Activated B cell treated with CpG ODN at 0.5 μM for 24 hours (primary cell): ENCODE results near the gene CCL28. TPM values are rescaled to one million over a fixed set of nuclear protein-coding genes. Genes with fewer than 3 reads are reported as not detected.
"Not testable (repeated sequence)": the region's sequence is repeated elsewhere in the genome, so short reads cannot be mapped to it uniquely, and the experiment has no call there.

ENCODE experiments used
- ATAC-seq: fragments of 200-7000 bp; cut with Tn5 transposase; one replicate; pipeline ENCODE4 v1.10.0; 2021; ENCODE audit warnings: low read depth, mild to moderate bottlenecking, moderate library complexity
- CTCF ChIA-PET: fragments of 350-600 bp; sonication (Branson Sonifier 250); formaldehyde crosslinking; loops from one replicate; lab custom pipeline; 2021; ENCODE audit warnings: antibody characterized with exemption; lab: Charles Lee
- POLR2A ChIA-PET: fragments of 350-600 bp; sonication (Branson Sonifier 250); formaldehyde crosslinking; loops from one replicate; lab custom pipeline; 2021; ENCODE audit warnings: antibody characterized with exemption; lab: Charles Lee
- DNase-seq: peaks from one replicate; pipeline ENCODE4 v3.0.0; 2022
- H3K27ac Mint-ChIP-seq: one replicate; pipeline ENCODE4 v1.8.0; 2020; ENCODE audit warnings: mixed read lengths
- H3K27me3 Mint-ChIP-seq: one replicate; pipeline ENCODE4 v1.8.0; 2021; ENCODE audit warnings: mixed read lengths
- H3K36me3 Mint-ChIP-seq: one replicate; pipeline ENCODE4 v1.8.0; 2021; ENCODE audit warnings: low read depth, mixed read lengths
- H3K4me1 Mint-ChIP-seq: one replicate; pipeline ENCODE4 v1.8.0; 2021; ENCODE audit warnings: mixed read lengths
- H3K4me3 Mint-ChIP-seq: one replicate; pipeline ENCODE4 v1.8.0; 2020; ENCODE audit warnings: mild to moderate bottlenecking, mixed read lengths
- H3K9me3 Mint-ChIP-seq: one replicate; pipeline ENCODE4 v1.8.0; 2020; ENCODE audit warnings: mixed read lengths
- intact Hi-C: fragments of 100-400 bp; cut with micrococcal nuclease; formaldehyde crosslinking; loops from one replicate; pipeline ENCODE4 v1.15.1; 2024
- total RNA-seq: library from RNA; stranded (reverse); gene quantifications from 2 replicates; pipeline ENCODE4 v1.2.3, GENCODE V29; 2022
- TF ChIP-seq, protein P1 (sequence below): fragments of 200-600 bp; IDR thresholded peaks from one replicate; pipeline ENCODE4 v1.8.0; 2022; ENCODE audit warnings: antibody characterized with exemption, mild to moderate bottlenecking

CCL28 gene
- total RNA-seq, 1 donor from 2014 or later = 11.6 TPM

DNA sequence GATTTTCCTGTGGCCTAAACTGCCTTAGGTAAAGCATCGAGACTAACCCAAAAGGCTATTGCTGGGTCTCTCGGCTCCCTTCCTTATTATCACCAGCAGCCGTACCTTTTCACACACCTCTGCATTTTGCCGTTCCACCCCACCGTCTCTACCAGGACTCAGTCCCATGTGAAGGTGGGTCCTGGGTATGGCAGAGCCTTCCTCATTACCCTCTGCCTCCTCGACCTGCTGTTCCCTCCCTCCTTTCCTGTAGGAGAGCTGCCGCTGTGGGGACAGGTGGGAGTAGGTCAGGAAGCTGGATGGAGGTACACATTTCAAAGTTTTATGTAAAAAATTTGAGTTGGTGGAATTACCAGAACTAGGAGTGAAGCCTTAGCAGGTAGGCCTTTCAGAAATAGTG is 1.8 kb downstream of the CCL28 start:
- ATAC-seq = no peak
- ChIA-PET CTCF (no interaction called here), POLR2A (no interaction called here)
- Mint-ChIP-seq H3K36me3 (no peaks in the 10 kb centered on the region), H3K27me3 (no peaks in the 10 kb centered on the region), H3K4me3 (no peak overlapping the region), H3K9me3 (peaks cover 6% of the 10 kb centered on the region), H3K4me1 (no peaks in the 10 kb centered on the region), H3K27ac (no peak overlapping the region)
- DNase-seq = no peak
- TF ChIP-seq, protein P1, sequence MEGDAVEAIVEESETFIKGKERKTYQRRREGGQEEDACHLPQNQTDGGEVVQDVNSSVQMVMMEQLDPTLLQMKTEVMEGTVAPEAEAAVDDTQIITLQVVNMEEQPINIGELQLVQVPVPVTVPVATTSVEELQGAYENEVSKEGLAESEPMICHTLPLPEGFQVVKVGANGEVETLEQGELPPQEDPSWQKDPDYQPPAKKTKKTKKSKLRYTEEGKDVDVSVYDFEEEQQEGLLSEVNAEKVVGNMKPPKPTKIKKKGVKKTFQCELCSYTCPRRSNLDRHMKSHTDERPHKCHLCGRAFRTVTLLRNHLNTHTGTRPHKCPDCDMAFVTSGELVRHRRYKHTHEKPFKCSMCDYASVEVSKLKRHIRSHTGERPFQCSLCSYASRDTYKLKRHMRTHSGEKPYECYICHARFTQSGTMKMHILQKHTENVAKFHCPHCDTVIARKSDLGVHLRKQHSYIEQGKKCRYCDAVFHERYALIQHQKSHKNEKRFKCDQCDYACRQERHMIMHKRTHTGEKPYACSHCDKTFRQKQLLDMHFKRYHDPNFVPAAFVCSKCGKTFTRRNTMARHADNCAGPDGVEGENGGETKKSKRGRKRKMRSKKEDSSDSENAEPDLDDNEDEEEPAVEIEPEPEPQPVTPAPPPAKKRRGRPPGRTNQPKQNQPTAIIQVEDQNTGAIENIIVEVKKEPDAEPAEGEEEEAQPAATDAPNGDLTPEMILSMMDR = no peak
- intact Hi-C loops = no loop called here

DNA sequence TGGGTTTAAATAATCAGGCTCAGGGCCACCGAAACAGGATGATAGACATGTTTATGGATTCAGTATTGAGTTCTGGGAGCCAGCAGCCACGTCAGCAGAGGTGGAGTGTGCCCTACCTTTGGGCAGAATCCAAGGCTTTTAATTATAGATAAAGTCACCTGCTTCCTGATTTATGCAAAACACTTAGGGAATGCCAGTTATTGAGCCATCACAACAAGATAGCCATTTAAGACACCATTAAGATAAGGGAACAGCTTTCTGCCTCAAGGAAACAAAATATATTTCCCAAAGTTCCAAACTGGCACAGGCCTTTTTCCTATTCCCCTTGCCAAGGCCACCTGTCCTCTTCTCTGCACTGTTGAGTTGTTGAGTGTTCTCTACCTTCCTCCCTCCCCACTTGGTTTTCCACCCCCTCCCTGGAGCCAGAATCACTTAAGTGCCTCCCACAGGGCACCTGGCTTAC is 2.4 kb downstream of the CCL28 start:
- no peaks in the 10 kb centered on the region for H3K36me3 Mint-ChIP-seq
- ChIA-PET POLR2A (no interaction called here), CTCF (no interaction called here)
- intact Hi-C loops = no loop called here
- ATAC-seq = no peak
- TF ChIP-seq, protein P1 = no peak
- no peaks in the 10 kb centered on the region for H3K4me1 Mint-ChIP-seq
- H3K27me3 Mint-ChIP-seq = no peaks in the 10 kb centered on the region
- H3K4me3 Mint-ChIP-seq = no peak overlapping the region
- no peak for DNase-seq
- H3K9me3 Mint-ChIP-seq = peaks cover 11% of the 10 kb centered on the region
- H3K27ac Mint-ChIP-seq = no peak overlapping the region

DNA sequence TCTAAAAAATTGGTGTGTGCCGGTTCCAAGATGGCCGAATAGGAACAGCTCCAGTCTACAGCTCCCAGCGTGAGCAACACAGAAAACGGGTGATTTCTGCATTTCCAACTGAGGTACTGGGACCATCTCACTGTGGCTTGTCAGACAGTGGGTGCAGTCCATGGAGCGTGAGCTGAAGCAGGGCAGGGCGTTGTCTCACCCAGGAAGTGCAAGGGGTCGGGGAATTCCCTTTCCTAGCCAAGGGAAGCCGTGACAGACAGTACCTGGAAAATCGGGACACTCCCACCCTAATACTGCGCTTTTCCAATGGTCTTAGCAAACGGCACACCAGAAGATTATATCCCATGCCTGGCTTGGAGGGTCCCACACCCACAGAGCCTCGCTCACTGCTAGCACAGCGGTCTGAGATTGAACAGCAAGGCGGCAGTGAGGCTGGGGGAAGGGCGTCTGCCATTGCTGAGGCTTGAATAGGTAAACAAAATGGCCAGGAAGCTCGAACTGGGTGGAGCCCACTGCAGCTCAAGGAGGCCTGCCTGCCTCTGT is 9.6 kb downstream of the CCL28 start:
- peaks cover 11% of the 10 kb centered on the region for H3K9me3 Mint-ChIP-seq
- H3K27me3 Mint-ChIP-seq, H3K36me3 Mint-ChIP-seq, CTCF ChIA-PET, H3K27ac Mint-ChIP-seq, ATAC-seq, intact Hi-C loops, H3K4me1 Mint-ChIP-seq, H3K4me3 Mint-ChIP-seq, DNase-seq, POLR2A ChIA-PET: not testable (repeated sequence)

DNA sequence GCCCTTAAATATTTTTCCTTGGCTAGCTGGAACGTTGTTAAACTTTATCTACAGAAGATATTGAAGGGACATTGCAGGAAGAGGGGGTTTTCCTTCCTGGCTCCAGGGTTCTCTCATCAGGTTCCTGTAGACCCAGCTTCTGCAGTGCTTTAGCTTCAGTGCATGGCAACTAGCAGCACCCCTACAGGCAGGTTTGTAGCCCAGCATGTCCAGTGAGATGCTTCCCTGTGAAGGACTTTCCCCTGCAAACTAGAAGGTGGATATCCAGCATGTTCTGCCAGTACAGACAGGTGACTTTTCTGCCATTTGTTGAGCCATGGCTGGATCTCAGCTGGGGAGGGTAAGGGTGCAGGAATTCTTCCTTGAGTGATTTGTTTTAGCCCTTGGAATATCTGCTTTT is 10.4 kb downstream of the CCL28 start:
- ChIA-PET POLR2A (no interaction called here), CTCF (no interaction called here)
- Mint-ChIP-seq H3K27me3 (peaks cover 4% of the 10 kb centered on the region), H3K4me3 (no peak overlapping the region), H3K9me3 (peaks cover 9% of the 10 kb centered on the region), H3K4me1 (peaks cover 4% of the 10 kb centered on the region), H3K27ac (no peak overlapping the region), H3K36me3 (peaks cover under 1% of the 10 kb centered on the region)
- TF ChIP-seq, protein P1 = no peak
- ATAC-seq = no peak
- intact Hi-C loops = no loop called here
- DNase-seq = no peak

DNA sequence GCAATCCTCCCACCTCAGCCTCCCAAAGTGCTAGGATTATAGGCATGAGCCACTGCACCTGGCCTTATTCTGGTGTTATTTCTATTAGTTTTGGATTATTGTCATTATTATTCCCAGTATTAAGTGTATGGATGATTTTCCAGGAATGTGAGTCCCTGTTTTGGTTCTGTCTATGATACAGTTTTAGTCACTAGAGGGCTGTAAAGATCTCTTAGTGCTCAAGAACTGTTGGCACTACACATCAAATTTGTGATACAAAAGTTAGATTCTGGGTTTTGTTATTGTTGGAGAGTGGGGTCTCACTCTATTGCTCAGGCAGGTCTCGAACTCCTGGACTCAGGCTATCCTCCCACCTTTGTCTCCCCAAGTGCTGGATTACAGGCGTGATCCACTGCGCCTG is 12.1 kb downstream of the CCL28 start:
- Mint-ChIP-seq H3K27ac (no peak overlapping the region), H3K4me1 (peaks cover 16% of the 10 kb centered on the region), H3K27me3 (peaks cover 4% of the 10 kb centered on the region), H3K9me3 (peaks cover 2% of the 10 kb centered on the region), H3K4me3 (no peak overlapping the region), H3K36me3 (peaks cover 5% of the 10 kb centered on the region)
- ChIA-PET POLR2A (interaction anchor here (0.6 kb wide), 1 partner anchor 279 kb away, joined by 5 read pairs; no protein-coding TSS in a partner anchor), CTCF (no interaction called here)
- DNase-seq (no peak), ATAC-seq (no peak)
- TF ChIP-seq, protein P1 = no peak
- intact Hi-C loops = no loop called here
